ENCODE results near the gene DLK2.
A peak's percentile ranks its signal among the peaks of the same experiment; 100 is the strongest.

DLK2 gene

GRCh38 chr6:43488667-43489276 lies 33.4 kb upstream of the DLK2 start:
- no peak overlapping the region for H3K4me3 ChIP-seq (replicated peaks in 1 of 2; ENCODE audit: low read depth in 2 of 2, low read length in 2 of 2)
- DNase-seq (ENCODE audit: low read depth in 2 of 2): peak in 1 of 2 donors; percentile 28
- TF ChIP-seq, protein P1, sequence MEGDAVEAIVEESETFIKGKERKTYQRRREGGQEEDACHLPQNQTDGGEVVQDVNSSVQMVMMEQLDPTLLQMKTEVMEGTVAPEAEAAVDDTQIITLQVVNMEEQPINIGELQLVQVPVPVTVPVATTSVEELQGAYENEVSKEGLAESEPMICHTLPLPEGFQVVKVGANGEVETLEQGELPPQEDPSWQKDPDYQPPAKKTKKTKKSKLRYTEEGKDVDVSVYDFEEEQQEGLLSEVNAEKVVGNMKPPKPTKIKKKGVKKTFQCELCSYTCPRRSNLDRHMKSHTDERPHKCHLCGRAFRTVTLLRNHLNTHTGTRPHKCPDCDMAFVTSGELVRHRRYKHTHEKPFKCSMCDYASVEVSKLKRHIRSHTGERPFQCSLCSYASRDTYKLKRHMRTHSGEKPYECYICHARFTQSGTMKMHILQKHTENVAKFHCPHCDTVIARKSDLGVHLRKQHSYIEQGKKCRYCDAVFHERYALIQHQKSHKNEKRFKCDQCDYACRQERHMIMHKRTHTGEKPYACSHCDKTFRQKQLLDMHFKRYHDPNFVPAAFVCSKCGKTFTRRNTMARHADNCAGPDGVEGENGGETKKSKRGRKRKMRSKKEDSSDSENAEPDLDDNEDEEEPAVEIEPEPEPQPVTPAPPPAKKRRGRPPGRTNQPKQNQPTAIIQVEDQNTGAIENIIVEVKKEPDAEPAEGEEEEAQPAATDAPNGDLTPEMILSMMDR (IDR thresholded peaks at IDR 0.05; ENCODE audit: low read depth, low read length): no peak

- no peak overlapping the region for H3K4me3 ChIP-seq (replicated peaks in 1 of 2; ENCODE audit: low read depth in 2 of 2, low read length in 2 of 2)
- TF ChIP-seq, protein P1 (IDR thresholded peaks at IDR 0.05; ENCODE audit: low read depth, low read length): no peak
- no peak for DNase-seq (ENCODE audit: low read depth in 2 of 2)
Measured at GRCh38 chr6:43481591-43482236, 26.4 kb upstream of the DLK2 start.

GRCh38 chr6:43481075-43481474 lies 25.7 kb upstream of the DLK2 start:
- H3K4me3 ChIP-seq (replicated peaks in 1 of 2; ENCODE audit: low read depth in 2 of 2, low read length in 2 of 2): no peak overlapping the region
- TF ChIP-seq, protein P1 (IDR thresholded peaks at IDR 0.05; ENCODE audit: low read depth, low read length): no peak

GRCh38 chr6:43478008-43478372 lies 22.6 kb upstream of the DLK2 start:
- peak overlapping the region; percentile 61 to 66 for H3K4me3 ChIP-seq (replicated peaks in 1 of 2; ENCODE audit: low read depth in 2 of 2, low read length in 2 of 2)
- TF ChIP-seq, protein P1 (IDR thresholded peaks at IDR 0.05; ENCODE audit: low read depth, low read length): no peak
- DNase-seq (ENCODE audit: low read depth in 2 of 2): no peak

More at GRCh38 chr6:43481075-43481474, 25.7 kb upstream of the DLK2 start:
- no peak for DNase-seq (ENCODE audit: low read depth in 2 of 2)

DNA sequence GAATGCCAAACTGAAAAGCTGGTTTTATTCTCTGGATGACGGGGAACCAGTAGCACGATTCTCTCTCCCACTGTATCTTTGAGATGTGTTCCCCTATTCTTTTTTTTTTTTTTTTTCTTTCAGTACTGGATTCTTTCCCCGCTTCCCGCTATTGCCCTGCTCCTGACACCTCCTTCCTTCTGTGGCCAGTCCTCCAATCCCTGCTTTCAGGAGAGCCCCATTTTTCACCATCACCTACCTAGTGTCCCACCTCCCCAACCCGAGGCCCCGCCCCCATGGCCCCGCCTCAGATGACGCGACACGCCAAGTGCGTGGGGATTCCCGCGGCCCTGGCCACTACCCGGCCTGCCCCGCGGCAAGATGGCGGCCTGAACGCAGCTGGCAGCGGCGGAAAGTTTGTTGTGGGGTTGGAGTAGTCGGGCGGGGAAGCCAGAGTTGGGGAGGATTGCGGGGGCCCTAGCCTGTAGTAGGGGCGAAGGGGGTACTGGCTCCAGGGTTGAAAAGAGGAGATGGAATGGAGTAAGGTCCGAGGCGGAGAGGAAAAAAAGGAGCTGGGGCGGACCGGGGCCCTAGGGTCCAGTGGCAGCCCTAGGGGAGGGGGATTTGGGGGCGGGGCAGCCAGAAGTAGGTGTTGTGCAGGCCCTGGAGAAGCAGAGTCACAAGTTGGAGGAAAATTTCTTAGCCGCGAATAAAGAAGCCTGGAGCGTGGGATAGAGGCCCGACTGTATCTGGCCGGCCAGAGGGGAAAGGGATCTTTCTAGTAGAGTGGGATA lies 22.1 kb upstream of the DLK2 start, which contains the start of gene TJAP1:
TSS of gene TJAP1 (plus strand) at position 336 of the 773 bp plus-strand sequence. CDS start 21,432 bp downstream, outside the sequence.
- DNase-seq (ENCODE audit: low read depth in 2 of 2): peak; percentile 78 to 83
- TF ChIP-seq, protein P1 (IDR thresholded peaks at IDR 0.05; ENCODE audit: low read depth, low read length): no peak
- peak within 1 kb of the TSS; percentile 61 to 66 for H3K4me3 ChIP-seq (replicated peaks in 1 of 2; ENCODE audit: low read depth in 2 of 2, low read length in 2 of 2)

GRCh38 chr6:43476746-43477145 lies 21.4 kb upstream of the DLK2 start:
- DNase-seq (ENCODE audit: low read depth in 2 of 2): no peak
- H3K4me3 ChIP-seq (replicated peaks in 1 of 2; ENCODE audit: low read depth in 2 of 2, low read length in 2 of 2): peak overlapping the region in 1 of 2 donors; percentile 66
- TF ChIP-seq, protein P1 (IDR thresholded peaks at IDR 0.05; ENCODE audit: low read depth, low read length): no peak
